Upper lobe of left lung (tissue), 4 donors: ENCODE results near the gene KCTD21.

Experiments used
- CTCF ChIP-seq, 6 experiments: fragments of 450-650 bp in 4 of 6; fragments of 200-600 bp in 2 of 6; sonication (generic) in 2 of 6; IDR thresholded peaks; one replicate each; pipeline ENCODE4 v1.5.1; 2016 to 2019; ENCODE audit warnings: antibody characterized with exemption in 6 of 6
- POLR2A ChIP-seq, 4 donors: fragments of 450-650 bp; IDR thresholded peaks; one replicate each; pipeline ENCODE4 v1.5.1; 2016 to 2017; ENCODE audit warnings: antibody characterized with exemption in 4 of 4, mild to moderate bottlenecking in 2 of 4
- POLR2AphosphoS5 ChIP-seq, 2 donors: sonication (generic); formaldehyde crosslinking; IDR thresholded peaks; one replicate each; pipeline ENCODE4 v1.5.1; 2017; ENCODE audit warnings: antibody characterized with exemption in 2 of 2

- TF ChIP-seq CTCF (IDR thresholded peaks at IDR 0.05) (no peak), POLR2A (IDR thresholded peaks at IDR 0.05) (no peak), POLR2AphosphoS5 (IDR thresholded peaks at IDR 0.05) (no peak)
These were observed 9.4 kb upstream of the KCTD21 start for GRCh38 chr11:78197816-78198215.
